HepG2 (cell line): ENCODE data around the gene PKP4. TPM values are rescaled to one million over a fixed set of nuclear protein-coding genes. Genes with fewer than 3 reads are reported as not detected.

ENCODE experiments used
- ARID4A ChIP-seq: sonication (generic); formaldehyde crosslinking; IDR thresholded peaks from 2 replicates; pipeline ENCODE4 v1.5.0; 2020; ENCODE audit warnings: mild to moderate bottlenecking, missing genetic modification reagents, borderline replicate concordance
- BHLHE40 ChIP-seq: IDR thresholded peaks from 2 replicates; pipeline ENCODE4 v1.6.1; 2011; ENCODE audit warnings: low read length, improper control_type of control experiment
- EEA1 ChIP-seq: sonication (generic); formaldehyde crosslinking; IDR thresholded peaks from 2 replicates; pipeline ENCODE4 v1.5.1; 2020; ENCODE audit warnings: mild to moderate bottlenecking, missing genetic modification reagents, borderline replicate concordance
- KAT7 ChIP-seq: IDR thresholded peaks from 2 replicates; pipeline ENCODE4 v1.6.1; 2018; ENCODE audit warnings: borderline replicate concordance, missing compliant biosample characterization
- KLF12 ChIP-seq: sonication (generic); formaldehyde crosslinking; IDR thresholded peaks from 2 replicates; pipeline ENCODE4 v1.4.0; 2020; ENCODE audit warnings: missing genetic modification reagents, borderline replicate concordance
- MYPOP ChIP-seq: sonication (generic); formaldehyde crosslinking; IDR thresholded peaks from 2 replicates; pipeline ENCODE4 v1.8.1; 2023; ENCODE audit warnings: mild to moderate bottlenecking, moderate library complexity, missing genetic modification reagents
- NFKBIZ ChIP-seq: IDR thresholded peaks from 2 replicates; pipeline ENCODE4 v1.6.1; 2018; ENCODE audit warnings: missing genetic modification reagents, missing compliant biosample characterization
- PAXIP1 ChIP-seq: sonication (generic); formaldehyde crosslinking; conservative IDR thresholded peaks from 2 replicates; pipeline ENCODE4 v1.4.0; 2020; ENCODE audit warnings: mild to moderate bottlenecking, missing genetic modification reagents, moderate library complexity
- POLR2A ChIP-seq, 2 experiments: IDR thresholded peaks; 2 replicates each; pipeline ENCODE4 v1.6.1; 2011; ENCODE audit warnings: low read depth in 2 of 2, low read length in 2 of 2, mild to moderate bottlenecking in 1 of 2, moderate library complexity in 1 of 2; ENCODE audit not compliant: insufficient read depth in 1 of 2
- PREB ChIP-seq: sonication (generic); formaldehyde crosslinking; IDR thresholded peaks from 2 replicates; pipeline ENCODE4 v1.4.0; 2020; ENCODE audit warnings: missing genetic modification reagents
- SOX6 ChIP-seq, 2 experiments: fragments of 450-650 bp in 1 of 2; sonication (generic) in 1 of 2; formaldehyde crosslinking in 1 of 2; IDR thresholded peaks; 2 replicates each; pipeline versions ENCODE4 v1.4.0 to v1.6.1; 2017 to 2020; ENCODE audit warnings: antibody characterized with exemption in 1 of 2, mild to moderate bottlenecking in 1 of 2, missing genetic modification reagents in 1 of 2
- ZFP36L1 ChIP-seq: sonication (generic); formaldehyde crosslinking; IDR thresholded peaks from 2 replicates; pipeline ENCODE4 v1.8.0; 2022; ENCODE audit warnings: mild to moderate bottlenecking, missing genetic modification reagents, moderate library complexity
- ZFP41 ChIP-seq: sonication (generic); formaldehyde crosslinking; IDR thresholded peaks from 2 replicates; pipeline ENCODE4 v1.4.0; 2020; ENCODE audit warnings: mild to moderate bottlenecking, missing genetic modification reagents, borderline replicate concordance
- ZNF121 ChIP-seq: sonication (generic); formaldehyde crosslinking; IDR thresholded peaks from 2 replicates; pipeline ENCODE4 v1.5.0; 2020; ENCODE audit warnings: mild to moderate bottlenecking, missing genetic modification reagents
- ZNF468 ChIP-seq: sonication (generic); formaldehyde crosslinking; IDR thresholded peaks from 2 replicates; pipeline ENCODE4 v1.8.0; 2022; ENCODE audit warnings: mild to moderate bottlenecking, moderate library complexity, missing genetic modification reagents
- ZNF572 ChIP-seq: sonication (generic); formaldehyde crosslinking; IDR thresholded peaks from 2 replicates; pipeline ENCODE4 v1.5.1; 2020; ENCODE audit warnings: mild to moderate bottlenecking, missing genetic modification reagents
- ZNF703 ChIP-seq: sonication (generic); formaldehyde crosslinking; IDR thresholded peaks from 2 replicates; pipeline ENCODE4 v1.5.1; 2020; ENCODE audit warnings: missing genetic modification reagents, mild to moderate bottlenecking, moderate library complexity, borderline replicate concordance
- ZNF713 ChIP-seq: sonication (generic); formaldehyde crosslinking; IDR thresholded peaks from 2 replicates; pipeline ENCODE4 v1.4.0; 2020; ENCODE audit warnings: mild to moderate bottlenecking, missing genetic modification reagents
- ZNF841 ChIP-seq: sonication (generic); formaldehyde crosslinking; IDR thresholded peaks from 2 replicates; pipeline ENCODE4 v1.8.1; 2023; ENCODE audit warnings: missing genetic modification reagents, borderline replicate concordance
- polyA plus RNA-seq, 8 experiments: library from polyadenylated mRNA; depleted of rRNA in 3 of 8; stranded (reverse) in 7 of 8; unstranded in 1 of 8; fragments of >200 nt; fragmentation: Illumina TruSeq in 4 of 8; extraction: Trizol in 4 of 8; gene quantifications; 2 replicates each; pipeline versions ENCODE4 v1.2.1 to v1.2.3, GENCODE V29; 2011 to 2016; ENCODE audit warnings: low read depth in 4 of 8, missing spikeins in 1 of 8, mixed read lengths in 1 of 8; ENCODE audit not compliant: insufficient read depth in 1 of 8
- total RNA-seq, 5 experiments: library from RNA; depleted of rRNA; stranded (reverse); fragments of >200 nt; fragmentation: Illumina TruSeq; extraction: Trizol; gene quantifications; 2 replicates each; pipeline ENCODE4 v1.2.3, GENCODE V29; 2016; ENCODE audit warnings: low read depth in 1 of 5

PKP4 gene
- total and polyA plus RNA-seq, 2 of the 13 experiments (the other 11 are each of a cell fraction or from before 2014, with no cell fraction given) = 80.9 to 90.5 TPM

GRCh38 chr2:158457826-158458616 lies 1.3 kb downstream of the PKP4 start (continued):
- TF ChIP-seq KAT7 (peak; percentile 100), ZFP36L1 (CRISPR knock-in tag) (peak; percentile 97; the same call in 1 of the 2 replicates), BHLHE40 (peak; percentile 75), SOX6 (IDR thresholded peaks at IDR 0.05) (no peak), SOX6 (CRISPR knock-in tag; IDR thresholded peaks at IDR 0.05) (peak; percentile 96), NFKBIZ (CRISPR knock-in tag) (peak; percentile 81), MYPOP (CRISPR knock-in tag) (peak; percentile 99), ZNF468 (CRISPR knock-in tag) (no peak), PAXIP1 (peak; percentile 97), EEA1 (CRISPR knock-in tag) (peak; percentile 78), ZNF703 (CRISPR knock-in tag) (peak; percentile 90; the same call in 1 of the 2 replicates), ZFP41 (CRISPR knock-in tag) (no peak; the same call in none of the 2 replicates), POLR2A (IDR thresholded peaks at IDR 0.05; ENCODE audit: insufficient read depth in 1 of 2, low read depth in 2 of 2, low read length in 2 of 2) (peak; percentile 88 to 89), PREB (no peak), KLF12 (CRISPR knock-in tag) (peak; percentile 22; the same call in 1 of the 2 replicates), ZNF713 (0 out of 2 replicates have a peak, but pooled peaks have one; percentile 82), ZNF572 (CRISPR knock-in tag) (no peak; the same call in 1 of the 2 replicates), ZNF841 (CRISPR knock-in tag) (peak; percentile 50; the same call in 1 of the 2 replicates), ZNF121 (CRISPR knock-in tag) (peak; percentile 59), ARID4A (peak; percentile 100)
